DOHH2 (cell line): ENCODE measurements around the gene GREB1.

Source experiments
- H3F3A ChIP-seq: fragments of 200-600 bp; sonication (generic), shearing (Covaris generic); 2 replicates; pipeline ENCODE4 v1.6.0; 2016; ENCODE audit warnings: antibody characterized with exemption, mild to moderate bottlenecking; ENCODE audit not compliant: control insufficient read depth, insufficient read depth
- H3K27ac ChIP-seq: fragments of 200-600 bp; sonication (generic); 2 replicates; pipeline ENCODE4 v1.5.1; 2014; ENCODE audit warnings: low read depth, mild to moderate bottlenecking, low read length, moderate library complexity
- H3K27me3 ChIP-seq: fragments of 200-600 bp; sonication (generic); 2 replicates; pipeline ENCODE4 v1.6.1; 2014; ENCODE audit warnings: mild to moderate bottlenecking, low read length, mixed read lengths; ENCODE audit not compliant: control insufficient read depth
- H3K36me3 ChIP-seq: fragments of 200-600 bp; sonication (generic); 2 replicates; pipeline ENCODE4 v1.6.1; 2014; ENCODE audit warnings: mild to moderate bottlenecking, low read length, moderate library complexity, mixed read lengths; ENCODE audit not compliant: control insufficient read depth
- H3K4me1 ChIP-seq: fragments of 200-600 bp; sonication (generic); 2 replicates; pipeline ENCODE4 v1.6.1; 2014; ENCODE audit warnings: mild to moderate bottlenecking, low read length, mixed read lengths; ENCODE audit not compliant: control insufficient read depth
- H3K4me2 ChIP-seq: fragments of 200-600 bp; sonication (generic); 2 replicates; pipeline ENCODE4 v1.6.0; 2014; ENCODE audit warnings: mild to moderate bottlenecking, low read length, moderate library complexity
- H3K4me3 ChIP-seq: fragments of 200-600 bp; sonication (generic); 2 replicates; pipeline ENCODE4 v1.5.1; 2014; ENCODE audit warnings: mild to moderate bottlenecking, low read length, mixed read lengths
- H3K79me2 ChIP-seq: fragments of 200-600 bp; sonication (generic); 2 replicates; pipeline ENCODE4 v1.6.1; 2014; ENCODE audit warnings: mild to moderate bottlenecking, low read length, mixed read lengths; ENCODE audit not compliant: control insufficient read depth
- H3K9me2 ChIP-seq: fragments of 200-600 bp; sonication (generic); replicated peaks from 2 replicates; pipeline ENCODE4 v1.6.1; 2014; ENCODE audit warnings: mild to moderate bottlenecking, low read length, mixed read lengths; ENCODE audit not compliant: control insufficient read depth
- H3K9me3 ChIP-seq: fragments of 200-600 bp; sonication (generic); 2 replicates; pipeline ENCODE4 v1.6.1; 2014; ENCODE audit warnings: antibody characterized with exemption, low read length, mixed read lengths; ENCODE audit not compliant: control insufficient read depth, insufficient read depth
- H4K20me1 ChIP-seq: fragments of 200-600 bp; sonication (generic); 2 replicates; pipeline ENCODE4 v1.6.0; 2014; ENCODE audit warnings: low read depth, mild to moderate bottlenecking, antibody characterized with exemption, low read length, moderate library complexity; ENCODE audit not compliant: control insufficient read depth, insufficient read depth
- CTCF ChIP-seq: fragments of 200-600 bp; sonication (generic); IDR thresholded peaks from one replicate; pipeline ENCODE4 v1.5.1; 2014; ENCODE audit warnings: antibody characterized with exemption, mild to moderate bottlenecking, low read depth, low read length; ENCODE audit not compliant: poor library complexity, severe bottlenecking
- EZH2phosphoT487 ChIP-seq: fragments of 200-600 bp; sonication (generic); IDR thresholded peaks from 2 replicates; pipeline ENCODE4 v1.6.1; 2017; ENCODE audit warnings: borderline replicate concordance, mild to moderate bottlenecking, antibody characterized with exemption, low read length, moderate library complexity, mixed read lengths

GREB1 gene

DNA sequence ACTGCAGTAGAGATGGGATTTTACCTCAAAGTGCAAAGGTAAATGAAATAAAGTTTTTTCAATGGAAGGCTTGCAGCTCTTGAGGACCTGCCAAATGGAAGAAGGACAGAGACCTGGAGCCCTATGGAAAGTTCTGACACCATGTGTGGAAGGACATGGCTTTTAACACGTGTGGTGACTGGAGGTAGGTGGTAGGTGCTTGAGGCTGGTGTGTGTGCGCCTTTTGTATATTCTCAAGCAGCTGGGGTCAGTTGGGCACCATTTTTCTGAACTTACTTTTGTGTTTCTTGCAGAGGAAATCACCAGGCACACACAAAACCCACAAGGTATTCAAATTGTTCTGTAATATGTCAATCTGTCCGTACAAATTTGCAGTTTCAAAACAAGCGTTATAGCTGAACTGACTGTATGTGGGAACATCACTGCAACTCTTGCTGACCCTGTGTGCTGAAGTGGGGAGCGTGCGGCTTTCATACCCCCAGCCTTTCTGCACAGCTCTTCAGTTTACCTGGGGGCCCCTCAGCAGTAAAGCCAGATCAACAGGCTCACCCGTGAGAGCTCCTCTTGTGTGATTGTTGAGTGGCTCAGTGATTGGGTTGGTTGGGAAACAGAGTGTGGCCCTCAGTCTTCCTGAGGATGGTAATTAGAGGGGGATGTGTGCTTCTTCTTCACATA is 363 bp downstream of the GREB1 start:
- no peaks in the 10 kb centered on the region for H3K36me3 ChIP-seq
- H3K79me2 ChIP-seq, result no peaks in the 10 kb centered on the region
- H3K4me3 ChIP-seq, result no peak overlapping the region
- no peaks in the 10 kb centered on the region for H3K9me2 ChIP-seq
- H3K4me1 ChIP-seq, result no peaks in the 10 kb centered on the region
- H4K20me1 ChIP-seq, result no peaks in the 10 kb centered on the region
- H3K27me3 ChIP-seq, result peaks cover 2% of the 10 kb centered on the region; the same call in 1 of the 2 replicates
- no peaks in the 10 kb centered on the region for H3K9me3 ChIP-seq
- H3K4me2 ChIP-seq, result no peak overlapping the region
- no peaks in the 10 kb centered on the region for H3F3A ChIP-seq
- H3K27ac ChIP-seq, result no peak overlapping the region
- TF ChIP-seq CTCF, result no peak
- no peak for TF ChIP-seq EZH2phosphoT487

DNA sequence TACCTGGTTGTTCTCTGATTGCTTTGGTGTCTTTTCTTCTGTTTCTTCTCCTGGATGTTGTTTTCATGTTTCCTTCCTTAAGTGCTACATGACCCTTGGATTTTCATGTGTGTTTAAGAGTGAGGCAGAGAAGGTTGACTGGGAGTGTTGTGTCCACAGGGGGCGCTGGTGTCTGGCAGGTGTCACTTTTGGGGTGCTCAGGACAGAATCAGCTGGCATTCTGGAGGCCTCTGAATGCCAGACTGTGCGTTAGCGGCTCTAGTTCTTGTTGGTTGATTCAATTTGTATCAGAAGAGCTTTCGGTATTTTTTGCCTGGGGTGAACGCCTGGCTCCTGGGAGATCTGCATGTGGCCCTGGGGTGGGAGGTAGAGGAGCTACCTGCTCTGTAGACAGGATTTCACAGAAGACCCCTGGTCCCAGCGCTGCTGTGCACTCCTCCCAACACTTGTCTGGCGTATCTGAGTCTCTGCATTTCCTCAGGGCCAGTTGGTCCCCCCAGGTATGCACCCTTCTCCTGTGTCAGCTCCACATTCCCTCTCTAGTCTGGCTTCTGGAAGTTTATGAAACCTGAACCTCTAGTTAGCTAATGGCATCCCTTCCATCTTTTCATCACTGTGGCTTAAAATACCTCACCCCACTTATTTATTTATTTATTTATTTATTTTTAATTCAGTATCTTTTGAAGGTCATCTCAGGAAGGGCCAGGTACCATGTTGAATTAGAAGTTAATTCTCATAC is 1.1 kb downstream of the GREB1 start:
- H3K4me2 ChIP-seq, result no peak overlapping the region

DNA sequence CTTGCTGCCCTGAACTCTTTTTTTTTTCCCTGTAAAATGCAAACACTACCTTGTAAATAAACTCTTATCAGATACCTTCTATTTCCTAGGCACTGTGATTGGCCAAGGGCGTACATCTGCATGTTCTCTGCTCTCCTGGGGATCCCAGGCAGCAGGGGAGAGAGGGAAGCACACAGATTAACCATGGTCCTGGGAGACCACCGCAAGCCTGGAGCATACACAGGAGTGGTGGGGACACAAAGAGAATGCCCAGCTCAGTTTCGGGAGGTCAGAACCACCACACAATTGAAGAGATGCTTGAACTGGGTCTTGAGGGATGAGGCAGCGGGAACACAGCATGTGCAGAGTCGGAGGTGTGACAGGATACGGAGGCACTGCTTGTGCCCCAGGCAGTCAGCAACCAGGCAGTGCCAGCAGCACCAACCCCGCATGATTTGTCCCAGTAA is 2.1 kb downstream of the GREB1 start:
- no peaks in the 10 kb centered on the region for H3K79me2 ChIP-seq
- H3K4me1 ChIP-seq, result no peaks in the 10 kb centered on the region
- no peaks in the 10 kb centered on the region for H3F3A ChIP-seq
- no peak overlapping the region for H3K4me2 ChIP-seq
- TF ChIP-seq CTCF, result no peak
- no peak for TF ChIP-seq EZH2phosphoT487
- no peaks in the 10 kb centered on the region for H4K20me1 ChIP-seq
- H3K27me3 ChIP-seq, result no peaks in the 10 kb centered on the region
- no peak overlapping the region for H3K27ac ChIP-seq
- no peaks in the 10 kb centered on the region for H3K36me3 ChIP-seq
- no peaks in the 10 kb centered on the region for H3K9me2 ChIP-seq
- no peaks in the 10 kb centered on the region for H3K9me3 ChIP-seq
- no peak overlapping the region for H3K4me3 ChIP-seq

More for the DNA sequence above, 1.1 kb downstream of the GREB1 start:
- Histone ChIP-seq H3K79me2 (no peaks in the 10 kb centered on the region), H3K9me3 (no peaks in the 10 kb centered on the region), H3K4me1 (no peaks in the 10 kb centered on the region), H3K27me3 (no peaks in the 10 kb centered on the region), H3K27ac (no peak overlapping the region), H3K36me3 (no peaks in the 10 kb centered on the region), H3K4me3 (no peak overlapping the region), H3K9me2 (no peaks in the 10 kb centered on the region), H3F3A (no peaks in the 10 kb centered on the region), H4K20me1 (no peaks in the 10 kb centered on the region)
- TF ChIP-seq CTCF (peak; percentile 63), EZH2phosphoT487 (no peak)
